SH-SY5Y (cell line): ENCODE measurements around the gene ERGIC2.

Source experiments
- GATA2 ChIP-seq: IDR thresholded peaks from 2 replicates; pipeline ENCODE4 v1.6.1; 2011; ENCODE audit warnings: mild to moderate bottlenecking, low read depth, low read length
- GATA3 ChIP-seq: IDR thresholded peaks from 2 replicates; pipeline ENCODE4 v1.6.1; 2011; ENCODE audit warnings: low read depth, mild to moderate bottlenecking, low read length, moderate library complexity

Gene ERGIC2

GRCh38 chr12:29320295-29321085 is 60.5 kb downstream of the ERGIC2 start:
- TF ChIP-seq GATA2 = no peak
- no peak for TF ChIP-seq GATA3

DNA sequence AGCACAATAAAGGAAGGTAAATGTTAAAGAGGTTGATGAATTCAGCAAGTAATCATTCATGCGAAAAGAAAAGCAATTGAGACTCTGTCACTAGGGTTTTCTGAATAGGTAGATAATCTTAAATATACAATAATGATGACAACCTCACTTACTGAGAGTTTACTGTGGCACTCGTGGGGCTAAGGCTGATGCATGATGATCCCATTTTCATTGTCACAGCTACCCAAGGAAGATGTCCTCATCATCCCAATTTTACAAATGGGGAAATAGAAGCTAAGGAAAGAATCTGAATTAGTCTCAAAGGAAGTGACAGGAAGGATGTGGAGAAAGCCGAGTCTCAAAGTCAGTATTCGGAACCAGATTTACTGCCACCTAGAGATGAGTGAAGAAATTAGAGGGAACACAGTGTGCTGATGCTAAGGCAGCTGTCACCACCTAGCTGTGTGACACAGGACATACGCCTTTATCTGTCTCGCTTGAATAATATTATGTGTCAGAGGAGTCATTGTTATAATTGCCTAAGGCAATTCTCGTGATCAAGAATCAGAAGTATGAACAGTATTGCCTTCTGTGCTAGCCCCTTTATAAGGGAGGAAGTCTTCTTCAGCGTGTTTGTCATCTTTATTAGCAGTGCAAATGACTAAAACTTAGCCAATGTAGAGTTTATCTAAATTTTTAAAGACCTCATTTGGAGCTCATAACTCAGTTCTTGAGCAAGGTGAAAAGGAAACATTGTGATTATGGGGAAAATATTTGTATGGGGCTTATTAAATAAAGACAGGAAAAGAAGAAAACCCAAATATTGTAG is 63.2 kb downstream of the ERGIC2 start:
- no peak for TF ChIP-seq GATA3

DNA sequence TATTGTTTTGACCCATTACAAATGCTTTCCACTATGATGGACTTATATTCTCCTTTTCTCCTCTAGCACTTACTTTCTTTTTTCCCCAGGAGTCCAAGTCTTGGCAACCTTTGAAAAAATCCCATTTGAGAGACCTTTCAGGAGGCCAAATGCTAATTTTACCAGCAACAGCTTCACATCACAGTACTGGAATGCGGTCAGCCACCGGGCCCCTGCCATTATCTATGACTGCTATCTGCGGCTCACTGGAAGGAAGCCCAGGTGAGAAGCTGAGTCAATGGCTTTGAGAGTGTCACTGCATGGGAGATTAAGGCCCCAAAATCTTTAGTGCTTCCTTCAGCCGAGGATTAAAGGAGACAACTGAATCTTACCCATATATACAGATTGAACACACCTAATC is 64.2 kb downstream of the ERGIC2 start:
- TF ChIP-seq GATA2 (no peak), GATA3 (no peak)

GRCh38 chr12:29314416-29314815 is 66.6 kb downstream of the ERGIC2 start:
- TF ChIP-seq GATA2 (no peak), GATA3 (no peak)

GRCh38 chr12:29310899-29311298 is 70.1 kb downstream of the ERGIC2 start:
- TF ChIP-seq GATA2 = no peak
- TF ChIP-seq GATA3 = no peak

- TF ChIP-seq GATA3 (no peak), GATA2 (no peak)
Measured at GRCh38 chr12:29309320-29309902, 71.6 kb downstream of the ERGIC2 start.

DNA sequence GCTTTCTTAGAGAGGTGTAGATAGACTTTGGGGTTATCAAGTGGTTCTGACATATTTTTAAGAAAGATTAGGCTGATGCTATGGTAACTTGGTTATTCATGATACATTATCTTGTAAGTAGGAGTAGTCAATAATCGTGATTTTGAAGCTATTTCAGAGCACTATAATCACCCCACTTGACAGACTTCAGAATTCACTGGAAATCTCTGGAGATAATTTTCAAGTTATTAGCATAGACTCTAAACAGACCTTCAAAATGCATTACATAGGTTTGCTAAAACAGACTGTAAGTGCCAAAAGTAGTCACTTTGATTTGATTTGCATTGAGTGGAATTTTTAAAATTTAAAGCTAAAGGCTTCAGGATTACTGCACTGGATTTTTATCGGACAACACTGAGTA is 74.3 kb downstream of the ERGIC2 start:
- TF ChIP-seq GATA2 (no peak), GATA3 (no peak)

DNA sequence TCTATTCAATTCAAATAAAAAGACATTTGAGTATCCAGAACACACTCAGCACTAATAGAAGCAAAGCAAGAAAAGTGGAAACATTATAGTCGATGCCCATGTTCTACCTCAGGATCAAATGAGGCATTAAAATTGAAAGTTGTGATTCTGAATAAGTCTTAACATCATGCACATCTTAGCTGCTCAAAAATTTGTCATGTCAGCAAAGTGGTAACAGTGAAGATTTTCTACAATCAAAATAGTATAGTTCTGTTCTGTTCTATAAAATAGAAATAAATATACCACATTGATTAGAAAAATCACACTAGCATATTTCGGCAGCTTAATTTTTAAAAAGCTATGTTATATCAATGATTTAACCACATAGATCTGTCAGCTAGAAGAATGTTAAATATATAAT is 74.7 kb downstream of the ERGIC2 start:
- TF ChIP-seq GATA2 (no peak), GATA3 (no peak)

DNA sequence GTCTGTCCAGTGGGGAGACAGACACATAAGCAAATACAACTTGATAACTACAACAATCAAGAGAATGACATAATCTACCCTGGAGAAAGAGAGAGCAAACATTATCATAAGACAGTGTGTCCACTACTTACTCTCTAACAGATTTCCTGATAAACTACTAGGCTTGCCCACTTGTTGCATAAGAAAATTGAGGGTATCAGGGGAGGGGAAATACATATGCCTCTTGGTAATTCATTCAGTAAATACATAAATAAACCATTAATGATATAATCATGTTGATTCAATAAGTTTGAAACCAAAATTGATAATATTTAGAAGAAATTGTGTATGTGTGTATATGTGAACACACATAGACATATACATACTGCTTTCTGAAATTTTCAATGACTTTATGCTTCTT is 76.6 kb downstream of the ERGIC2 start:
- no peak for TF ChIP-seq GATA3
- no peak for TF ChIP-seq GATA2

DNA sequence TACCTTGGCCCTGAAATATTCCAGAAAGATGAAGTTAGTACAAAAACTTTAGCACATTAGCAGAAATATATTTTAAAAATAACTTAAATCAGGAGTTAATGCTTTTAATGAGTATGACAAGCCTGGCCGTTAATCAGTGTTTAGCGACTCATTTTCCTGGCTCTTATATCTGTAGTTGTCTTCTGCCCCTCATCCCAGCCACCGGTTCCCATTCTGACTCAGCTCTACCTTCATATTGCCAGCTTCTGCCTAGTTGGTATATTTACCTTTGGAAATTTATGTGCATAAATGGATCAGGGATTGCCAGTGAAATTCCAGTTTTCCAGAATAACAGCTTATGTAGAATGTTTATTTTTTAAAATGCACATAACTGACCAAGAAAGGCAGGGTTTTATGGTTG is 79.9 kb downstream of the ERGIC2 start:
- TF ChIP-seq GATA2 = no peak
- no peak for TF ChIP-seq GATA3

GRCh38 chr12:29299633-29300032 is 81.3 kb downstream of the ERGIC2 start:
- TF ChIP-seq GATA3 (no peak), GATA2 (no peak)

GRCh38 chr12:29291226-29291625 is 89.7 kb downstream of the ERGIC2 start:
- TF ChIP-seq GATA3 (no peak), GATA2 (no peak)

- no peak for TF ChIP-seq GATA2
- TF ChIP-seq GATA3 = no peak
Measured at GRCh38 chr12:29288031-29288430, 92.9 kb downstream of the ERGIC2 start.

- TF ChIP-seq GATA2 = no peak
- no peak for TF ChIP-seq GATA3
Measured at GRCh38 chr12:29287622-29288021, 93.3 kb downstream of the ERGIC2 start.
